Activated CD4-positive, CD25-positive, alpha-beta regulatory T cell treated with anti-CD3 and anti-CD28 coated beads, Interleukin-2, amount 50 U/mL, for 72 hours (primary cell): ENCODE data around the gene CASZ1.

ENCODE experiments used
- DNase-seq: peaks from one replicate; pipeline ENCODE4 v3.0.0; 2021

Gene CASZ1, protein sequence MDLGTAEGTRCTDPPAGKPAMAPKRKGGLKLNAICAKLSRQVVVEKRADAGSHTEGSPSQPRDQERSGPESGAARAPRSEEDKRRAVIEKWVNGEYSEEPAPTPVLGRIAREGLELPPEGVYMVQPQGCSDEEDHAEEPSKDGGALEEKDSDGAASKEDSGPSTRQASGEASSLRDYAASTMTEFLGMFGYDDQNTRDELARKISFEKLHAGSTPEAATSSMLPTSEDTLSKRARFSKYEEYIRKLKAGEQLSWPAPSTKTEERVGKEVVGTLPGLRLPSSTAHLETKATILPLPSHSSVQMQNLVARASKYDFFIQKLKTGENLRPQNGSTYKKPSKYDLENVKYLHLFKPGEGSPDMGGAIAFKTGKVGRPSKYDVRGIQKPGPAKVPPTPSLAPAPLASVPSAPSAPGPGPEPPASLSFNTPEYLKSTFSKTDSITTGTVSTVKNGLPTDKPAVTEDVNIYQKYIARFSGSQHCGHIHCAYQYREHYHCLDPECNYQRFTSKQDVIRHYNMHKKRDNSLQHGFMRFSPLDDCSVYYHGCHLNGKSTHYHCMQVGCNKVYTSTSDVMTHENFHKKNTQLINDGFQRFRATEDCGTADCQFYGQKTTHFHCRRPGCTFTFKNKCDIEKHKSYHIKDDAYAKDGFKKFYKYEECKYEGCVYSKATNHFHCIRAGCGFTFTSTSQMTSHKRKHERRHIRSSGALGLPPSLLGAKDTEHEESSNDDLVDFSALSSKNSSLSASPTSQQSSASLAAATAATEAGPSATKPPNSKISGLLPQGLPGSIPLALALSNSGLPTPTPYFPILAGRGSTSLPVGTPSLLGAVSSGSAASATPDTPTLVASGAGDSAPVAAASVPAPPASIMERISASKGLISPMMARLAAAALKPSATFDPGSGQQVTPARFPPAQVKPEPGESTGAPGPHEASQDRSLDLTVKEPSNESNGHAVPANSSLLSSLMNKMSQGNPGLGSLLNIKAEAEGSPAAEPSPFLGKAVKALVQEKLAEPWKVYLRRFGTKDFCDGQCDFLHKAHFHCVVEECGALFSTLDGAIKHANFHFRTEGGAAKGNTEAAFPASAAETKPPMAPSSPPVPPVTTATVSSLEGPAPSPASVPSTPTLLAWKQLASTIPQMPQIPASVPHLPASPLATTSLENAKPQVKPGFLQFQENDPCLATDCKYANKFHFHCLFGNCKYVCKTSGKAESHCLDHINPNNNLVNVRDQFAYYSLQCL (N-terminal part only)

GRCh38 chr1:10796029-10796944, at the start of gene CASZ1:
CASZ1 (minus strand) TSS chr1:10796646; CDS start chr1:10693889, 102,757 bp downstream.
- no peak for DNase-seq

GRCh38 chr1:10843697-10844096, 47.3 kb upstream of the CASZ1 start:
- no peak for DNase-seq

- no peak for DNase-seq
Observed at GRCh38 chr1:10841118-10841517, 44.7 kb upstream of the CASZ1 start.

DNA sequence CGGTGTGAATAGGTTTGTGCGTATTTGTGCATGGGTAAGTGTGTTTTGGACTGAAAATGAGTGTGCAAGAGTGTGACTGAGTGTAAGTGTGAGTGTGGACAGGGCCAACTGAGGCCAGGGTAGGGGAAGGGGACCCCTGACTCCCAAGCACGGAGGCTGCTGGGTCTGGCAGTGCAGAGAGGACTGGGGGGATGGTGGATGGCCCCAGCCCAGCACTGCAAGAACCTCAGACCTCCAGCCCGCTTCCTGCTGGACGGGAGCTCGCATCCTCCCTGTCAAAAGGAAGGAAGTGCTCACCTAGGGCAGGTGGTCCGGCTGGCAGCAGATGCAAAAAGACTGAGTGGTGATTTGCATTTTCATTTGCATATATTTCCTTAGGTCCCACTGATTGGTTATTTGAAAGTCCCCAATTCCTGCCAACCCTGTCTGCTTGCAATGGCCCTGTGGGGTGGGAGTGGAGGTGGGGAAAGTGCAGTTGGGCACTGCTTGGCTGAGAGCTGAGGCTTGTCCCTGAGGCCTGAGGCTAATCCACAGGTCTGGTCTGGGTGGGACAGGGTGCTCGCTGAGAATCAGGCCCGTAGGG, 42.8 kb upstream of the CASZ1 start:
- DNase-seq, result no peak

DNA sequence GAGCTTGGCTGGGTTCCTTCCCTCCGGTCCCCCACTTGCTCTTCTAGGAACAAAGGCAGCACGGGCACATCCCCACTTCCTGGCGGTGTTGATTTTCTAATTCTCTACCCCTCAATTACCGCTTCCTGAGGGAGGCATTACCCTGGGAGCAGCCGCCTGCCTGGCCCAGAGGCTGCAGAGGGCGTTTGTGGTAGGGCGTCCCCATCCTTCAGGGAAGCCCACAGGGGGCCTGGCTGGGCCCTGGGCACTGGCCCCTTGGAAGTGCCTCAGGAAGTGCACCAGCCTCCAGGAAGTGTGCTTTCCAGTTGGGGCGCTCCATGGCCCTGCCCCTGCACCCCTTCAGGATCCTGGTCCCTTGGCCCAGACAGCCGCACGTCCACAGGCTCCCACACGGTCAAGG, 42.1 kb upstream of the CASZ1 start:
- no peak for DNase-seq

GRCh38 chr1:10836726-10837125, 40.3 kb upstream of the CASZ1 start:
- no peak for DNase-seq

- no peak for DNase-seq
Observed at GRCh38 chr1:10835822-10836421, 39.5 kb upstream of the CASZ1 start.

- DNase-seq, result no peak
Observed at GRCh38 chr1:10835421-10835820, 39.0 kb upstream of the CASZ1 start.

DNA sequence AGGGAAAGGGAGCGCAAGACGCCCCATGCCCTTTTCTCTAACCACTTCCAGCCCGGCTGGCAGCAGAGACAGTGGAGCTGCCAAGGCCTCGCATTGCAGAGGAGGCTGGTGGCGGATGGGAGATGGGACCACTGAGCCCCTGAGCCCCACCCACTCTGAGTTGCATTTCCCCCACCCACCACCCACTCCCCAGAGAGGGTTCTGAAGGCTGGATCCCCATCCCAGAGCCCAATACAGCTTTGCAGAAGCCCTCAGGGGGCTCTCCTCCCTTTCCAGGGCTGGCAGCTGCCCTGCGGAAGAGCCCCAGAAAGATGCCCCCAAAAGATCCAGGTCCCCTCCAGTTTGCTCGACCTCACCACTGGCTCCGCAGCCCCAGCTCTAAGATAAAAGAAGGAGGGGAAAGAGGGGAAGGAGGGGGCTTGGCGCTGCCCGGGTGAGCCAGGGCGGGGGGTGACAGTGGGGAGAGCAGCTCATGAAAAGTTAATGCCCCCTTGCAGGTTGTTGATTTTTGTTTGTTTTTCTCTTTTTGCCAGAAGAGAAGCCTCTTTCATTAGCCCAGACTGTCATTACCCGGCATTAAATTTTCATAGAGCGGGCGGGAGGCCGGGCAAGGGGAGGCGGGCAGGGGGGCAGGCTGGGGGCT, 38.4 kb upstream of the CASZ1 start:
- DNase-seq, result no peak

DNA sequence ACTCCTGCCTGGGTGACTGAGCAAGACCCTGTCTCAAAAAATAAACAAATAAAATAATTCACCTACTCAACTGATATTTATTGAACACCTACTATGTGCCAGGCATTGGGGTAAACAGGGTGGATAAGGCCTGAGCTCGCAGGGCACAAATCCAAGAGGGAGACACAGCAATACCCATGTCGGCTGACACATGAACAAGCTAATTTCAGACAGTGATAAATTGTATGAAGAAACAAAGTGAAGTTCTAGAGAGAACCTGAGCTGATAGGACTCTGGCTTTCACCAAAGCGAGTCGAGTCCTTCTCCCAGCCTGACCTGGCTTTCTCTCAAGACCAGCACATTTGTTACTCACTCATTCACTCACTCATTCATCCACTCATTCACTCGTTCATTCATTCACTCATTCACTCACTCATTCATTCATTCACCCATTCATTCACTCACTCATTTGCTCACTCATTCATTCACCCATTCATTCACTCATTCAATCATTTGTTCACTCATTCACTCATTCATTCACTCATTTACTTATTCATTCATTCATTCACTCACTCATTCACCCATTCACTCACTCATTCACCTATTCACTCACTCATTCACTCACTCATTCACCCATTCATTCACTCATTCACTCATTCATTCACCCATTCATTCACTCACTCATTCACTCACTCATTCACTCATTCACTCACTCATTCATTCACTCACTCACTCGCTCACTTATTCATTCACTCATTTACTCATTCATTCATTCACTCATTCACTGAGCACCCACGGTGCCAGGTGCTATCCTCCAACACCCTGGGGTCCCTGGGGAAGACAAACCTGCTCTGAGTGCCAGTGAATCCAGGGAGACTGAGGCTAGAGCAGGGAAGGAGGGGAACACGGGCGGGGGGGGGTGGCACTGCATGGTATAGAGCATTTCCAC, 37.4 kb upstream of the CASZ1 start:
- DNase-seq, result no peak

- no peak for DNase-seq
Observed at GRCh38 chr1:10832703-10833102, 36.3 kb upstream of the CASZ1 start.

DNA sequence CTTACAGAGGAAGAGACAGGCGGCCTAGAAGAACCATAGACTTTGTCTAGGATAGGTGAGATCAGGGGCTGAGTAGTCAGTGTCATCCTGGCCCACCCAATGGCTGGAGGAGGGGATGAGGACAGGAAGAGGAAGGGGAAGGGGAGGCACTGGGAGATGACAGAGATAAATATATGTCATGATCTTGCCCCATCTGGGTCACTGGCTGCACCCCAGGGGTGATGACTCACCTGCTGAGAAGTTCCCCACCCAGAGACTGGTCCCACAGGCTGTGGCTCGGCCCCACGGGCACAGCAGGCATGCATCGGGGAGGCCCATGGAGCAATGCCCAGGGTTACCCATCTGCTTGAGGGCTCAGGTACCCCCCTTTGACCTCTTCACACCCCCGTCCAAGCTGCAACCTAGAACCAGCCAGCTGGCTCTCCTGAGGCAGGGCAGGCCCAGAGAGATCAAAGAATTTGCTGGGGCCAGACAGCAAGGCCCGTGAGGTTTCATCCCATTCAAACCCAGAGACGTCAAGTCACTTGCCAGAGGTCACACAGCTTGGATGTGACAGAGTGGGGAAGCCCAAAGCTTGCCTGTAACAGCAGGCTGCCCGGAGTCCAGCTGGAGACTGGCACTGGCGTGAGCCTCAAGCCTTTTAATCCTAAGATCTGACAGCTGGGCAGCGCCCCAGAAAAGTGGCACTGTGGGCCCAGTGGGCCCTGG, 34.7 kb upstream of the CASZ1 start:
- no peak for DNase-seq

DNA sequence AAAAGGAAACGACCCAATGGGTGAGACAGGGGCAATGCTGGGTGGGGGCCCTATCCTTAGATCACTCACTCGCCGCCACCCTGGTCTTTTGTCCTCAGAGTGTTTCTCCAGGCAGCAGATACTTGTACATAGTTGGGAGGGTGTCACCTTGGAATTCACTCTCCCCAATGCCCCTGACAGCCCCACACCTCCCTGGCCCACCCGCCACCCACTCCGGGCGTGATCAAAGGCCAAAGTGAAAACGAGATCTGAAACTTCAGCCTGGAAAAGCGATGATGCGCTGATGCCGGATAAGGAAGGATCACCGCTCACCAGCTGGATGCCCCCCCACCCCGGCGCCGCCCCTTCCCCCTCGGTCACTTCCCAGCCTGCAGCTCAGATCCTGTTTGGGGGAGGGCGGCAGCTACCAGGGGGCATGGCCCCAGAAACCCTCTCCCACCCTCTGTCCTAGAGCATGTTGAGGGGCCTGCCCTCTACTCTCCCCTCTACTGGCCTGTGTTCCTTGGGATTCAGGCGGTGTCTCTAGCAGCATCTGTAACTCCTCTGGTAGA, 33.6 kb upstream of the CASZ1 start:
- no peak for DNase-seq

DNA sequence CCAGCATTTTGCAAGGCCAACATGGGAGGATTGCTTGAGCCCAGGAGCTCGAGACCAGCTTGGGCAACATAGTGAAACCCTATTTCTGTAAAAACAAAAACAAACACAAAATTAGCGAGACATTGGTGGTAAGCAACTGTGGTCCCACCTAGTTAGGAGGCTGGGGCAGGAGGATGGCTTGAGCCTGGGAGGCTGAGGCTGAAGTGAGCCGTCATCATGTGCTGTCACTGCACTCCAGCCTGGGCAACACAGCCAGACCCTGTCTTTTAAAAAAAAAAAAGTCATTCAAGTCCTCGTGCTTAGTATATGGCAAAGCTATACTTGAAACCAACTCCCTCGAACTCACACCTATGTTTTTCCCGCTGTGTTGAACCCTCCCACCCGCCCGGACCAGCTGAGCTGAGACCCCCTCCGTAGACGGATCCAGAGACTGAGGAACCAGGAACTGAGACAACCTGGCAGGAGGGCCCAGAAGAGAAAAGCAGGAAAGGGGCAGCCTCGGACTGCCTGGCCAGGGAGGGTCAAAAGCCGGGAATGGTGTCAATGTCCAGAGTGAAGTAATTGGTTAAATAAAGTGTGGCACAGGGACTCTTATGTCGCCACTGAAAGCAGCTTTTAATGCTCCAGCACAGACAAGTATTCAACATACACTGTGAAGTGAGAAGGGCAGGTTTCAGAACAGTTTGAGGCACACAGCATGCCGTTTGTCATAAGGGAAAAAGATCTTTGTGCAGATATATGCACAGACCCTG, 32.8 kb upstream of the CASZ1 start:
- no peak for DNase-seq

- no peak for DNase-seq
Observed at GRCh38 chr1:10827377-10828333, 31.2 kb upstream of the CASZ1 start.

DNA sequence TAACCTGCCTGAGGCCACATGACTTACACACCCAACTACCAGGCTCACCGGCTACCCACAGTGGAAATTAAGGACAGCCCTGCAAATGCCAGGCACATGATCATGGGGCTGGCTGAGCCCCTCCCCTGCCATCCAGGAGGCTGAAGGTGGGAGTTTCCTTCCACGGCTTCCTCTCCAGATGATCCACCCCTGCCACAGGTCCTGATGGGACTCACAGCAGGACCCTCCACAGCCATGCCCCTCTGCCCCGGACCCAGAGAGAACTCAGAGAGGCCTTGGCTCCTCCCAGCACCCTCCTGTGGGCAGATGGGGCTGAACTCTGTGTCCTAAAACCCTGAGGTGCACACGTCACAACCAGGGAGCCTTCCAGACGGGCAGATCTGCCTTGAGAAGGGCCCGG, 29.1 kb upstream of the CASZ1 start:
- DNase-seq, result no peak
